Lower leg skin (tissue), 4 donors: ENCODE measurements around the gene EVI5. TPM values are rescaled to one million over a fixed set of nuclear protein-coding genes. Genes with fewer than 3 reads are reported as not detected.

Experiments used
- DNase-seq, 2 donors: peaks; one replicate each; pipeline ENCODE4 v3.0.0-alpha.2; 2019; ENCODE audit warnings: low spot score in 2 of 2
- H3K4me3 ChIP-seq: fragments of 200-600 bp; sonication (generic); 2 replicates; pipeline ENCODE4 v1.5.1; 2017; ENCODE audit warnings: mild to moderate bottlenecking, low read depth; ENCODE audit not compliant: poor library complexity, severe bottlenecking
- POLR2A ChIP-seq, 2 donors: fragments of 450-650 bp; IDR thresholded peaks; one replicate each; pipeline ENCODE4 v1.6.1; 2016 to 2017; ENCODE audit warnings: antibody characterized with exemption in 2 of 2, mild to moderate bottlenecking in 1 of 2, moderate library complexity in 1 of 2
- WGBS, 2 donors: methylation state at CpG; one replicate each; pipeline ENCODE4 v1.1.5; 2018; 5-methylcytosine and 5-hydroxymethylcytosine counted together
- intact Hi-C: fragments of 100-400 bp; cut with DNase I; formaldehyde crosslinking; loops from one replicate; pipeline ENCODE4 v1.15.0; 2023; ENCODE audit warnings: low total_unique reads
- total RNA-seq, 4 donors: library from RNA; depleted of rRNA; stranded (reverse); fragments of >200 nt; gene quantifications; one replicate each; pipeline ENCODE4 v1.1.0, GENCODE V29; 2016
- TF ChIP-seq, protein P1 (sequence below), 3 donors: fragments of 450-650 bp; IDR thresholded peaks; one replicate each; pipeline ENCODE4 v1.5.1; 2016; ENCODE audit warnings: antibody characterized with exemption in 3 of 3, mild to moderate bottlenecking in 3 of 3, moderate library complexity in 2 of 3

EVI5 gene
- total RNA-seq, 4 donors from 2014 or later: 14.2 to 26.3 (median 21.4) TPM

DNA sequence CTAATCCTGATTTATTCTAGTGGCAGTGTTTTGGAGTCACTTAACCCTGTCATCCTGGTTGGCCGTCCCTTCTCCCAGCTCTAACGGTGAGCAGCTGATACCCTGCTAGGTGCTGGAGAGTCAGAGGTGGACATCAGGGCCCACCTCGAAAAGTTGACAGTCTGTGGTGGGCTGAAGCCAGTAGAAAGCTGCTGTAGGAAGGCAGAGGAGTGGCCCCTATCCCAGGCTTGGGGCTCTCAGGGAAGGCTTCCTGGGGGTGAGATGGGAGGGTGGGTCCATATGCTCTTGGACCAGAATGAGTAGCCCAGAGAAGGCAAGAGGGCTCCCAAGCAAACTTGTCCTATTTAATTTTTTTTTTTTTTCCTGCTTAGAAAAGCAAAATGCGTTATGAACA, 46.5 kb upstream of the EVI5 start:
- DNase-seq: no peak
- no peak for TF ChIP-seq POLR2A (IDR thresholded peaks at IDR 0.05)
- TF ChIP-seq, protein P1, sequence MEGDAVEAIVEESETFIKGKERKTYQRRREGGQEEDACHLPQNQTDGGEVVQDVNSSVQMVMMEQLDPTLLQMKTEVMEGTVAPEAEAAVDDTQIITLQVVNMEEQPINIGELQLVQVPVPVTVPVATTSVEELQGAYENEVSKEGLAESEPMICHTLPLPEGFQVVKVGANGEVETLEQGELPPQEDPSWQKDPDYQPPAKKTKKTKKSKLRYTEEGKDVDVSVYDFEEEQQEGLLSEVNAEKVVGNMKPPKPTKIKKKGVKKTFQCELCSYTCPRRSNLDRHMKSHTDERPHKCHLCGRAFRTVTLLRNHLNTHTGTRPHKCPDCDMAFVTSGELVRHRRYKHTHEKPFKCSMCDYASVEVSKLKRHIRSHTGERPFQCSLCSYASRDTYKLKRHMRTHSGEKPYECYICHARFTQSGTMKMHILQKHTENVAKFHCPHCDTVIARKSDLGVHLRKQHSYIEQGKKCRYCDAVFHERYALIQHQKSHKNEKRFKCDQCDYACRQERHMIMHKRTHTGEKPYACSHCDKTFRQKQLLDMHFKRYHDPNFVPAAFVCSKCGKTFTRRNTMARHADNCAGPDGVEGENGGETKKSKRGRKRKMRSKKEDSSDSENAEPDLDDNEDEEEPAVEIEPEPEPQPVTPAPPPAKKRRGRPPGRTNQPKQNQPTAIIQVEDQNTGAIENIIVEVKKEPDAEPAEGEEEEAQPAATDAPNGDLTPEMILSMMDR (IDR thresholded peaks at IDR 0.05): no peak
- 55 to 56% methylated on average over 4 of the region's 4 CpGs for WGBS, 2 donors
- H3K4me3 ChIP-seq: no peak overlapping the region
- intact Hi-C loops: no loop called here

DNA sequence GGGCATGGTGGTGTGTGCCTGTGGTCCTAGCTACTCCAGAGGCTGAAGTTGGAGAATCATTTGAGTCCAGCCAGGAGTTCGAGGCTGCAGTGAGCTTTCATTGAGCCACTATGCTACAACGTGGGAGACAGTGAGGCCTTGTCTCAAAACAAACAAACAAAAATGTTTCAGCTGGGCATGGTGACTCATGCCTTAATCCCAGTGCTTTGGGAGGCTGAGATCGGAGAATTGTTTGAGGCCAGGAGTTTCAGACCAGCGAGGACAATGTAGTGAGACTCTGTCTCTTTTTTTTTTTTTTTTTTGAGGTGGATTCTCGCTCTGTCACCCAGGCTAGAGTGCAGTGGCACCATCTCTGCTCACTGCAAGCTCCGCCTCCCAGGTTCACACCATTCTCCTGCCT, 41.9 kb upstream of the EVI5 start:
- TF ChIP-seq POLR2A (IDR thresholded peaks at IDR 0.05): no peak
- TF ChIP-seq, protein P1 (IDR thresholded peaks at IDR 0.05): no peak
- H3K4me3 ChIP-seq: no peak overlapping the region
- intact Hi-C loops: no loop called here
- 87% methylated on average over 6 of the region's 6 CpGs; no CpG with 5 or more reads in 1 of the 2 donors for WGBS, 2 donors
- no peak for DNase-seq

DNA sequence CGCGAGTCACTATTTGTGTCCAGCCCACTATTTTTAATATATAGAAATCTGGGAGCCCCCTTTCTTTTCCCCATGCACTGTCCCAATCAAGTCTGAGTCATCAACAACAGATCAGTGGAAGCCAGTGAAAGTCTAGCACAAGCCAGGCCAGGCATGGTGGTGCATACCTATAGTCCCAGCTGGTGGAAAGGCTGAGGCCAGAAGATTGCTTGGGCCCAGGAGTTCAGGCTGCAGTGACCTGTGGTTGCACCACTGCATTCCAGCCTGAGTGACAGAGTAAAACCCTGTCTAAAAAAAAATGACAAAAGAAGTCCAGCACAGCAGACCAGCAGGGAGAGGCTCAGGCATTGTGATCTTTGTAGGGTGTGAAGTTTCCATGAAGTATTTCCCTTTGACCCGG, 38.0 kb upstream of the EVI5 start:
- intact Hi-C loops: no loop called here
- DNase-seq: no peak
- H3K4me3 ChIP-seq: no peak overlapping the region
- WGBS, 2 donors: 90 to 92% methylated on average over 3 of the region's 3 CpGs
- TF ChIP-seq, protein P1 (IDR thresholded peaks at IDR 0.05): no peak
- no peak for TF ChIP-seq POLR2A (IDR thresholded peaks at IDR 0.05)

DNA sequence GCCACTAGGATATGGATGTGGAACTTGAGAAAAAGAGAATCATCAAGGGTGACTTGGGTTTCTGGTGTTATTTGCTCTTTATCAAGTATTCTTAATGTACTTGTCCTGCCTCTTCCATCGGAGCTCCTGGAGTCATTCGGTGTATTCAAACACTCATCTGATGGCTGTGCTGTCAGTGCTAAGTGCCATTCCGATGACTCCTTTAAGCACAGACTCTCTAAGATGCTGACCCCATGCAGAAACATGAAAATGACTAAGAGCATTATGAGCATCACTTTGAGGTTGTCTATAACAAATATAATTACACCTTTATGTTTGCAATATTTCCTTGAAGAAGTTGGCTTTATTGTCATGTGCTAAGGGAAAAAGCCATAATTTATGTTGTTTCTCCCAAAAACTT, 35.6 kb upstream of the EVI5 start:
- no peak overlapping the region for H3K4me3 ChIP-seq
- WGBS, 2 donors: 92 to 95% methylated on average over 3 of the region's 3 CpGs
- no peak for TF ChIP-seq POLR2A (IDR thresholded peaks at IDR 0.05)
- TF ChIP-seq, protein P1 (IDR thresholded peaks at IDR 0.05): no peak
- intact Hi-C loops: no loop called here
- DNase-seq: no peak

DNA sequence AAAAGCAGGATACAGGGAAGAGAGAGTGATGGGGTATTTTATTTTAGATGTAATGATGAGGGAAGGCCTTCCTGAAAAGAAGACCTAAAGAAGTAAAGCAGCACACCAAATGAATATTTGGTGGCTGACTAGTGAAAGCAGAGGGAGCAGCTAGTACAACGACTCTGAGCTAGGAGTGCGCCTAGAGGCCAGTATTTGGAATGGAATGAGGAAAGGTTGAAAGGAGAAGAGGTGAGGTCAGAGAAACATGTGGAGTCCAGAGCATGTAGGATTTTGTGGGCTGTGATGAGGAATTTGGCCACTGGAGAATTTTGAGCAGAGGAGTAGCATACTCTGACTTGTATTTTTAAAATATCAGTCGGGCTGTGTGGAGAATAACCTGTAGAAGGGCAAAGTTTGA, 35.1 kb upstream of the EVI5 start:
- WGBS, 2 donors: 65 to 68% methylated on average over 3 of the region's 3 CpGs
- DNase-seq: no peak
- intact Hi-C loops: no loop called here

More for the DNA sequence above, 35.1 kb upstream of the EVI5 start:
- TF ChIP-seq, protein P1 (IDR thresholded peaks at IDR 0.05): no peak
- no peak for TF ChIP-seq POLR2A (IDR thresholded peaks at IDR 0.05)
- no peak overlapping the region for H3K4me3 ChIP-seq
